BLaER1 treated with 17β-estradiol and CSF1 and Interleukin-3, amounts not matched to agents 10 nM and 100 nM (cell line): ENCODE results near the gene CCDC85A.

ENCODE experiments used
- H3K27ac ChIP-seq, 11 experiments: shearing (Covaris generic); formaldehyde crosslinking; 2 replicates each; pipeline ENCODE4 v1.8.1; 2022
- H3K27me3 ChIP-seq, 11 experiments: shearing (Covaris generic); formaldehyde crosslinking; 2 replicates each; pipeline ENCODE4 v1.8.1; 2022
- H3K36me3 ChIP-seq, 11 experiments: shearing (Covaris generic); formaldehyde crosslinking; 2 replicates each; pipeline ENCODE4 v1.8.1; 2022
- H3K4me1 ChIP-seq, 10 experiments: shearing (Covaris generic); formaldehyde crosslinking; 2 replicates each; pipeline ENCODE4 v1.8.1; 2022
- H3K4me2 ChIP-seq, 11 experiments: shearing (Covaris generic); formaldehyde crosslinking; 2 replicates each; pipeline ENCODE4 v1.8.1; 2022
- H3K4me3 ChIP-seq, 10 experiments: shearing (Covaris generic); formaldehyde crosslinking; 2 replicates each; pipeline ENCODE4 v1.8.1; 2022
- H3K9ac ChIP-seq, 11 experiments: shearing (Covaris generic); formaldehyde crosslinking; 2 replicates each; pipeline ENCODE4 v1.8.1; 2022
- H3K9me3 ChIP-seq, 11 experiments: shearing (Covaris generic); formaldehyde crosslinking; replicated peaks in 1 of 11; 2 replicates each; pipeline ENCODE4 v1.8.1; 2022
- H4K20me1 ChIP-seq, 11 experiments: shearing (Covaris generic); formaldehyde crosslinking; 2 replicates each; pipeline ENCODE4 v1.8.1; 2022
- Cebpa-rat ChIP-seq, 11 experiments: shearing (Covaris generic); IDR thresholded peaks; 2 replicates each; pipeline ENCODE4 v1.8.1; 2022

Gene CCDC85A

GRCh38 chr2:56229397-56230060 is 45.7 kb downstream of the CCDC85A start:
- no peaks in the 10 kb centered on the region for H3K36me3 ChIP-seq
- no peak overlapping the region for H3K27ac ChIP-seq
- H3K9me3 ChIP-seq = no peaks in the 10 kb centered on the region
- no peaks in the 10 kb centered on the region for H3K4me1 ChIP-seq
- H4K20me1 ChIP-seq = no peaks in the 10 kb centered on the region
- H3K9ac ChIP-seq = no peak overlapping the region
- H3K4me2 ChIP-seq = no peak overlapping the region
- no peaks in the 10 kb centered on the region for H3K27me3 ChIP-seq
- no peak for TF ChIP-seq Cebpa-rat (IDR thresholded peaks at IDR 0.05)
- H3K4me3 ChIP-seq = no peak overlapping the region

- Histone ChIP-seq H3K9me3 (no peaks in the 10 kb centered on the region), H3K27me3 (no peaks in the 10 kb centered on the region), H3K9ac (no peak overlapping the region), H3K27ac (no peak overlapping the region), H3K4me1 (no peaks in the 10 kb centered on the region), H3K4me3 (no peak overlapping the region), H3K4me2 (no peak overlapping the region), H4K20me1 (0 out of 22 replicates have a peak, but pooled peaks cover 0 to 2% (median 0%) of the 10 kb centered on the region in 11 experiments), H3K36me3 (no peaks in the 10 kb centered on the region)
- TF ChIP-seq Cebpa-rat (IDR thresholded peaks at IDR 0.05) = no peak
Measured at GRCh38 chr2:56230156-56230555, 46.4 kb downstream of the CCDC85A start.

- Histone ChIP-seq H3K4me2 (no peak overlapping the region), H3K36me3 (no peaks in the 10 kb centered on the region), H3K9ac (no peak overlapping the region), H3K27me3 (no peaks in the 10 kb centered on the region), H3K4me1 (no peaks in the 10 kb centered on the region), H3K4me3 (no peak overlapping the region), H3K9me3 (no peaks in the 10 kb centered on the region), H3K27ac (no peak overlapping the region), H4K20me1 (0 out of 22 replicates have a peak, but pooled peaks cover 0 to 4% (median 0%) of the 10 kb centered on the region in 11 experiments)
- no peak for TF ChIP-seq Cebpa-rat (IDR thresholded peaks at IDR 0.05)
Measured at GRCh38 chr2:56231361-56231760, 47.6 kb downstream of the CCDC85A start.

DNA sequence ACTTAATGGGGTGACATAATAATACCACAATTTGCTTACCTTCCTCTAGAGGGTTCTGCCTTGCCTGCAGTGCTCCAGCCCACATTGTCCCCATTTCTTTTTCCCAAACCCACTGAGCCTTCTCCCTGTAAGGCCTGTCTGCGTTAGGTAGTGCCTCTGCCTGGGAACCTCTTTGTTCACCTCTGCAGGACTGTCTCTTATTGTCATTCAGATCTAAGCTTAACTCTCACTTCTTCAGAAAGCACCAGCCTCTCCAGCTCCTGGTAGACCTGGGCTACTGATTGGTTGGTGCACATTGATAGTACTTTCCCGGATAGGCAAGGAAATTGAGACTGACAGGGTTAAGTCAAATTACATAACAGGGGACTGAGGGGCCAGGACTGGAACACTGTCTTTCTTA is 49.1 kb downstream of the CCDC85A start:
- Histone ChIP-seq H3K4me2 (no peak overlapping the region), H3K27me3 (no peaks in the 10 kb centered on the region), H3K4me1 (no peaks in the 10 kb centered on the region), H4K20me1 (peaks cover 0 to 9% (median 0%) of the 10 kb centered on the region in 11 experiments; a peak in 1 of 22 replicates), H3K27ac (no peak overlapping the region), H3K36me3 (no peaks in the 10 kb centered on the region), H3K4me3 (no peak overlapping the region), H3K9ac (no peak overlapping the region), H3K9me3 (no peaks in the 10 kb centered on the region)
- TF ChIP-seq Cebpa-rat (IDR thresholded peaks at IDR 0.05) = no peak

DNA sequence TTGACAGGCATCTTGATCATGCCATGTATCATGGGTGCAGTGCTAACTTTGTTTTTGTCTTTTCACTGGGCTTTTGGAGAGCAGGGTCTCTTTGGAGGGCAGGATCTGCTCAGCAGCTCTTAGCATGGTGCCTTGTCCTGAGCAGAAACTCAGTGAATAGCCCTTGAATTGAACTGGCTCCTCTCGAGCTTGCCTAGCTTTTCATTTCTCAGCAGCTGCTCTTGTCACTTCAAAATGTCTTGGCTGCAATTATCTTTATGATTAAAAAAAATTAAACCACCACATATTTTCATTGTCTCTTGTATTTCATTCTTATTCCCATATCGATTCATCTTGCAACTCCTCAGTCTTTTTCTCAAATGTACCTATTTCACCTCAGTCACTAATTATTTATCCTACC is 50.5 kb downstream of the CCDC85A start:
- no peak overlapping the region for H3K9ac ChIP-seq
- H3K27ac ChIP-seq = no peak overlapping the region
- TF ChIP-seq Cebpa-rat (IDR thresholded peaks at IDR 0.05) = no peak
- no peaks in the 10 kb centered on the region for H3K4me1 ChIP-seq
- H3K36me3 ChIP-seq = no peaks in the 10 kb centered on the region
- H3K4me2 ChIP-seq = no peak overlapping the region
- H4K20me1 ChIP-seq = peaks cover 0 to 9% (median 0%) of the 10 kb centered on the region in 11 experiments; a peak in 1 of 22 replicates
- H3K27me3 ChIP-seq = no peaks in the 10 kb centered on the region
- no peaks in the 10 kb centered on the region for H3K9me3 ChIP-seq
- no peak overlapping the region for H3K4me3 ChIP-seq

DNA sequence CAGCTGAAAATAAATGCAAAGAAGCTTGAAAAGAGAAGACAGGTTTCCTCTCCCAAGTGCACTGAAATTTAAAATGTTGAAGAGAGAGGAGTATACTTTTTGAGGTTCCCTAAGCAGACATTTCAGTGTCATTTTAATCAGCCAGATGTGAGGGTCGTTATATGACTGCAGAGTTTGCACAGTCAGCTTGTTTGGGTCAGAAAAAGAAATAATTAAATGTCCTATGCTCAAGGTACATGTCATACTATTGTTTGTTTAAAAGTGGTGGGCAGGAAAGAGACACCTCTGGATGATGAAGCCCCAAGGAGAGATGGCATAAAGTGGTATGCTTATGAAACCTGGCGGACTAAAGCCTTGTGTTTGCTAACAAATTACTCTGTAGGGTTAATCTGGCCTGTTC is 55.2 kb downstream of the CCDC85A start:
- Histone ChIP-seq H4K20me1 (peaks cover 0 to 9% (median 0%) of the 10 kb centered on the region in 11 experiments; a peak in 1 of 22 replicates), H3K27me3 (no peaks in the 10 kb centered on the region), H3K4me1 (no peaks in the 10 kb centered on the region), H3K9me3 (peaks cover 0 to 14% (median 7%) of the 10 kb centered on the region in 11 experiments; a peak in 9 of 22 replicates), H3K36me3 (no peaks in the 10 kb centered on the region), H3K4me3 (no peak overlapping the region), H3K9ac (no peak overlapping the region), H3K4me2 (no peak overlapping the region), H3K27ac (no peak overlapping the region)
- no peak for TF ChIP-seq Cebpa-rat (IDR thresholded peaks at IDR 0.05)

- H3K27ac ChIP-seq = no peak overlapping the region
- no peak overlapping the region for H3K9ac ChIP-seq
- H3K9me3 ChIP-seq = peaks cover 0 to 14% (median 7%) of the 10 kb centered on the region in 11 experiments; a peak in 9 of 22 replicates
- H3K4me3 ChIP-seq = no peak overlapping the region
- H3K36me3 ChIP-seq = no peaks in the 10 kb centered on the region
- no peak overlapping the region for H3K4me2 ChIP-seq
- no peaks in the 10 kb centered on the region for H3K4me1 ChIP-seq
- peaks cover 0 to 9% (median 0%) of the 10 kb centered on the region in 11 experiments; a peak in 1 of 22 replicates for H4K20me1 ChIP-seq
- no peak for TF ChIP-seq Cebpa-rat (IDR thresholded peaks at IDR 0.05)
- H3K27me3 ChIP-seq = no peaks in the 10 kb centered on the region
Measured at GRCh38 chr2:56239437-56239836, 55.6 kb downstream of the CCDC85A start.

GRCh38 chr2:56240210-56240609 is 56.4 kb downstream of the CCDC85A start:
- TF ChIP-seq Cebpa-rat (IDR thresholded peaks at IDR 0.05) = no peak
- H3K4me2 ChIP-seq = no peak overlapping the region

GRCh38 chr2:56244506-56244905 is 60.7 kb downstream of the CCDC85A start:
- Histone ChIP-seq H3K4me3 (no peak overlapping the region), H3K36me3 (no peaks in the 10 kb centered on the region), H3K4me1 (no peaks in the 10 kb centered on the region), H3K27ac (no peak overlapping the region), H4K20me1 (no peaks in the 10 kb centered on the region), H3K27me3 (no peaks in the 10 kb centered on the region), H3K4me2 (no peak overlapping the region), H3K9ac (no peak overlapping the region), H3K9me3 (peaks cover 0 to 14% (median 7%) of the 10 kb centered on the region in 11 experiments; a peak in 9 of 22 replicates)
- TF ChIP-seq Cebpa-rat (IDR thresholded peaks at IDR 0.05) = no peak

More at GRCh38 chr2:56240210-56240609, 56.4 kb downstream of the CCDC85A start:
- Histone ChIP-seq H3K36me3 (no peaks in the 10 kb centered on the region), H4K20me1 (peaks cover 0 to 6% (median 0%) of the 10 kb centered on the region in 11 experiments; a peak in 1 of 22 replicates), H3K9ac (no peak overlapping the region), H3K27me3 (no peaks in the 10 kb centered on the region), H3K27ac (no peak overlapping the region), H3K9me3 (peaks cover 0 to 14% (median 7%) of the 10 kb centered on the region in 11 experiments; a peak in 9 of 22 replicates), H3K4me3 (no peak overlapping the region), H3K4me1 (no peaks in the 10 kb centered on the region)
